Putamen (tissue), 1 donor: ENCODE data around the gene SCGB1A1.
"Not testable (repeated sequence)": the region's sequence is repeated elsewhere in the genome, so short reads cannot be mapped to it uniquely, and the experiment has no call there.

Source experiments
- DNase-seq: peaks from one replicate; pipeline ENCODE4 v3.0.0-alpha.2; 2016; ENCODE audit warnings: low spot score

SCGB1A1 gene

DNA sequence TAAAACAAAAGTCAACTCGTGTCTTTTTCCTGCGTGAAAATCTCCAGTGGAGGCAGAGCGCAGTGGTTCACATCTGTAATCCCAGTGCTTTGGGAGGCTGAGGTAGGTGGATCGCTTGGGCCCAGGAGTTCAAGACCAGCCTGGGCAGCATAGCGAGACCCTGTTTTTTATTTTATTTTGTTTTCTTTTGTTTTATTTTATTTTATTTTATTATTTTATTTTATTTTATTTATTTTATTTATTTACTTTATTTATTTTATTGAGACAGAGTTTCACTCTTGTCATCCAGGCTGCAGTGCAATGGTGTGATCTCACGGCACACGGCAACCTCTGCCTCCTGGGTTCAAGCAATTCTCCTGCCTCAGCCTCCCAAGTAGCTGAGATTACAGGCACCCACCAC is 31.1 kb downstream of the SCGB1A1 start:
- not testable (repeated sequence) for DNase-seq

DNA sequence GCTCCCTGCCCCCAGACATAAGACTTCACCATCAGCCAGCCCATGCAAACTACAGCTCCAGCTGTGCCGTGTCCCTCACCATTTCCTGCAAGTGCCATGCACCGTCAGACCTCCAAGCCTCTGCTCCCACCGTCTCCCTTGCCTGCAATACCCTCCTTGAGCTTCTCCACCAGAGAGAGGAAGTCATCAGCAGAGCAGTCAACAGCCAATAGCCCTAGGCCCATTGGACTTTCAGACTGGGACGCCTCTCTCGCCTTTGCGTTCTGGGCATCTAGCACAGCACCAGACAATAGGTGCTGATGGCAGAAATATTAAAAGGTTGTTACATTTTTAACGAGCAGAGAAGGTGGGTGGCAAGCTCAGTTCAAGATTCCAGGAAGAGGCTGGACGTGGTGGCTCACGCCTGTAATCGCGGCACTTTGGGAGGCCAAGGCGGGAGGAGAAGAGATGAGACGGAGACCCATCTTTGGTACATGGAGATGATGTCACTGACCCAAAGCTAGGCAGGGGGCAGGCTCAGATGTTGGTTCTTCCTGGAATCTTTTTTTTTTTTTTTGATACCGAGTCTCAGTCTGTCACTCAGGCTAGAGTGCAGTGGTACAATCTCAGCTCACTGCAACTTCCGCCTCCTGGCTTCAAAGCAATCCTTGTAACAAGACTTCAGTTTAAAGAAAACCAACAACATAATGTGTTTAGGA is 31.9 kb downstream of the SCGB1A1 start:
- DNase-seq: no peak

DNA sequence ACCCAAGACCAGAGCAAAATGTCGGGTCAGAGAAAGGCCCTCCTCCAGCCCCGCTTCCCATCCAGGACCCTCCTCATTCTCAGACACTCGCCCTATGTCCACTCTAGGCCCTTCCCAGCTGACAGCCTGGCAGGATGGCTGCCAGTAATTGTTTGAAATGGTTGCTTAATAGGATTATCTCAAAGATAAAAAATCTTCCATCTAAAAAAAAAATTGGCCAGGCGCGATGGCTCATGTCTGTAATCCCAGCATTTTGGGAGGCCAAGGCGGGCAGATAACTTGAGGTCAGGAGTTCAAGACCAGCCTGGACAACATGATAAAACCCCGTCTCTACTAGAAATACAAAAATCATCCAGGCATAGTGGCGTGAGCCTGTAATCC is 32.4 kb downstream of the SCGB1A1 start:
- DNase-seq: no peak

DNA sequence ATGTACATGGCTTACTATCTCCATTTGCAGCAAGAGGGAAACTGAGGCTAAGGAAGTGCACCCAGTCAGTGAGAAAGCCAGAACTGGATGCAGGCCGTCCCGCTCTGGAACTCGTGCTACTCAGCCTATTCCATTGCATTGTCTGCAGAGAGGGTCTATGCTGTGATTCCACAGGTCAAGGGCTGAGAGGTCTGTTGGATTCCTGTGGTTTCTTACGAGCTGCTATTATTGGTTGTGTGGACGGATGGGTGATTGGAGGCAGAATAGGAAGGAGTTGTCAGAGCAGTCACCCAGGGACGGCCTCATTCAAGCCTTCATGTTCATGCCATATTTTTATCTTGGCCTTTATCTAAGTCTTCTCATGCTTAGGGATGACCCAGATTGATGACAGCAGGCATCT is 33.4 kb downstream of the SCGB1A1 start:
- DNase-seq: no peak

DNA sequence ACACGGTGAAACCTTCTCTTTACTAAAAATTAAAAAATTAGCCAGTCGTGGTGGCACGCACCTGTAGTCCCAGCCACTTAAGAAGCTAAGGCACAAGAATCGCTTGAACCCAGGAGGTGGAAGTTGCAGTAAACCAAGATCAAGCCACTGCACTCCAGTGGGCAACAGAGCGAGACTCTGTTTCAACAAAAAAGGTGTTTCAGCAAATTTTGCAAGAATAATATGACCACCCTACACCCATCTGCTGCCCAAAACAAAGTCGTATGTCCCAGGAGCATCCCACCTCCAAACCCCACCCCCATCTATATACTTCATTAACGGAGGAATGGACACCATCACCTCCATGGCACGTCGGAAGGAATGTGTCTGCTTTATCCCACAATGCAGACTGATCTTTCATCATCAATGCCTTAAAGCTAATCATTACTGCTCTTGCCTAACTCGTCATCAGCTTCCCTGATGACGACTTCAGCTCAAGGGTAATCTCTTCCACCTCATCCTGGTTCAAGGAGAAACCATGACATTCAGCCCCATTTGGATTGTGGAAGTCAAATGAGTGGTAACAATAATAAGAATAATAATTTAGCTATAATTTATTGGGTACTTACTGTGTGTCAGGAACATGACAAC is 34.1 kb downstream of the SCGB1A1 start:
- DNase-seq: no peak

DNA sequence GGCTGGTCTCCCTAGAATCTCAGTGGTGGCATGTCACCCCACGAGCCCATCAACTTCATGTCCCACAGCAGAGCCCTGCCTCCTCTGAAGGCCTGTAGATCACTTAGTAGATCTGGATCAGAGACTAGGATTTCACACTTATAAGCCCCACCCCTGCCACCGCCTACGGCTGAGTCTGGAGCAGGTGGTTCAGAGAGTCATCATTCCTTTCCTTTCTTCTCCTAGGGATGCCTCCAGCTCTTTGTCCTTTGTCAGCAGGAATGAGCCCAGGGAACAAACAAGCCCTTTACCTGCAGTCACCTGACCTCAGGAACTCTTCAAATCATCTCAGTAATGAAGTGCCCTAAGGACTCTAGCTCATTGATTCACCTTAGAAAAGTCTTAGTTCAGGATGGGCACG is 37.8 kb downstream of the SCGB1A1 start:
- DNase-seq: no peak

DNA sequence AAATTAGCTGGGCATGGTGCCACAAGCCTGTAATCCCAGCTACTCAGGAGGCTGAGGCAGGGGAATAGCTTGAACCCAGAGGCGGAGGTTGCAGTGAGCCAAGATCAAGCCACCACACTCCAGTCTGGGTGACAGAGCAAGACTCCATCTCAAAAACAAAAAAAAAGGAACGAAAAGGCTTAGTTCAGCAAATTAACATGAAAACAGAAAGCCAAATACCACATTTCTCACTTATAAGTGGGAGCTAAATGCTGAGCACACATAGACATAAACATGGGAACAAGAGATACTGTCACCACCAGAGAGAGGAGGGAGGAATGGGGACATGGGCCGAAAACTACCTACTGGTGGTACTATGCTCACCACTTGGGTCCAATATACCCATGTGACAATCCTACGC is 38.6 kb downstream of the SCGB1A1 start:
- no peak for DNase-seq

DNA sequence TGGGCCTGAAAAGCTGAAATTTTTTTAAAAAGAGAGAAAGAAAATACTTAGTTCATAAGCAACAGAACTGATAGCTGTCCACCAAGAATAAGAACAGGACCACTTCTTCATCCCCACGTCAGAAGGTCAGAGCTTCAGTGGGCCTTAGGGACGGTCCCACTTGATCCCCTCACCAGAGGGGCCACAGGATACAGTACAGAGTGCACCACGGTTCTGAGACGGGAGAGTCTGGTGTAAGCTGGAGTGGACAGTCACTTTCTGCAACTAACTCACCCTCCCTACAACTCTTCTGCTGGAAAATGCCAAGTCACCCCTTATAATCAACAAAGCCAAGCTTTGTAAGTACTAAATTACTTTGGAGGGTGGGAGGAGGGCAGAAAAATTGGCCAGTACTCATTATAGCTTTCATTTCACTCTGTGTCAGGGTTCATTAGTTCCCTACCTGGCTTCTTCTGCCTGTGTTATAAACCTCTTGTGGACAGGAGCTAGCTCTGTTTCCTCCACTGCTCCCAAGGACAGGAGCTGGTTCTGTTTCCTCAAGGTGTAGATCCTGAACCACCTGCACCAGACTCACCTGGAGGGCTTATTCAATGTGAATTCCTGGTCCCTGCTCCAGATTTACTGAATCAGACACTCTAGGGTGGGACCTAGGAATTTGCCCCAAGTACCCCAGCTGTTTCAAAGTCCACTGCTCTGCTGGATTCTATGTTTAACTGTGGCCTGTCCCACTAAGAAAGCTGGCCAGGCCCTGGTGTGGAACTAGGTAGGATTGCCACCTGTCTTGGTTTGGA is 39.6 kb downstream of the SCGB1A1 start:
- DNase-seq: no peak

DNA sequence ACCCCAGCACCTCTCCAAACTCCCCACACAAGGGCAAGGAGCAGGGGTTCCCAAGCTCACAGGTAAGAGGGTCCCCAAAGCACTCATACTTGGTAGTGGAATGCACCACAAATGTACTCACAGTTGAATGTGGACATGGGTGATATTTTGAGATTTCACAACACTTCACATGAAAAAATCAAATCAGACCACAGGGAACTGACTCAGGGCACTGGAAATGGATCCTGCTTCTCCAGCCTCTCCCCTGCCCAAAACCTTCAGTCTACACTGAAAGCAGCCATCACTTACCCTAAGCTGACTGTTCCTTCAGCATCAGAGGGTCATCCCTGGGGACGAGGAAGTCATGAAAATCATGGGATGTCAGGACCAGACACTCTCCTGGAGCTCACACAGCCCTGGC is 40.2 kb downstream of the SCGB1A1 start:
- no peak for DNase-seq

DNA sequence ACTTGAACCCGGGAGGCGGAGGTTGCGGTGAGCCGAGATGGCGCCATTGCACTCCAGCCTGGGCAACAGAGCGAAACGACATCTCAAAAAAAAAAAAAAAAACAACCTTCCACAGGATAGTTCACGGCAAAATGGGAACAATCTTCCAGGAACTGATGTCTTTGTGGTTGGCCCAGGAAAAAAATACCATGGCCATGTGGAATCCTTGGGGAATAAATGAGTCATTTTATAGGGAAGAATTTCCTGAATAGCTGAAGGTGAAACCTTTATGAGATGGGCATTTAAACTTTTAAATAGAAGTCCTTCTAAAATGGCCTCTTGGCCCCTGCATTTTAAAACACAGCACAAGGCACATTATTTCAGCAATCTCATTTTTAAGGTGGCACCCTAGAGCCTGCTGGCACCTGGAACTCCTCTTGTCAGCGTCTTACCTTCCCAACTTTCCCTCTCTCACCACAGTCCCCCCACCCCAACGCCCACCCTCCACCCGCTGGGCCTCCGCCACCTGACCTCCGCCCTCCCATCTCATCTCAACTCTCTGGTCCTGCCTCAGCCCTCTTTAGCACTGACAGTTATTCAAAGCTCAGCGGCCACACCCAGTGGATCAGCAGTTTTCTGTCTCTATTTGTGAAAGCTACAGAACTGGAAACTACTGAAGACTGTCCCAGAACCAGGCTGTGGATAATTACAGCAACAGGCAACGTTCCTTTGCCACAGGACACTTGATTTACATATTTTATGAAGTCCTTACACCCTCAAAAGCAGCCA is 43.1 kb downstream of the SCGB1A1 start:
- DNase-seq: no peak

DNA sequence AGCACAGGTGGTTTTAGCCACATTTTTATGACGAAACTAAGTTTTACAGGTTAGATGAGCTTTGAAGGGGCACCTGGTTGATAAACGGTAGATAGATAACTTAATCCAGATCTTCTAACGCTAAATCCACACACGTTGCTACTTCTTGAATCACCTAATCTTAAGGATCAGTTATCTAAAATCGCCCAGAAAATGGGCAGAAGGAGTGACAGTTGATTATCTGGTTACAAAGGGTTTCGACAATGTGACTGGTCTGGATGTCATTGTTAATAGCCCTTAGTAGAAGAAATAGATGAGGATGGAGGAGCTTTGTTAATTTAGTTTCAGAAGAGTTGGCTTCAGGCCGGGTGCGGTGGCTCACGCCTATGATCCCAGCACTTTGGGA is 43.7 kb downstream of the SCGB1A1 start:
- no peak for DNase-seq

DNA sequence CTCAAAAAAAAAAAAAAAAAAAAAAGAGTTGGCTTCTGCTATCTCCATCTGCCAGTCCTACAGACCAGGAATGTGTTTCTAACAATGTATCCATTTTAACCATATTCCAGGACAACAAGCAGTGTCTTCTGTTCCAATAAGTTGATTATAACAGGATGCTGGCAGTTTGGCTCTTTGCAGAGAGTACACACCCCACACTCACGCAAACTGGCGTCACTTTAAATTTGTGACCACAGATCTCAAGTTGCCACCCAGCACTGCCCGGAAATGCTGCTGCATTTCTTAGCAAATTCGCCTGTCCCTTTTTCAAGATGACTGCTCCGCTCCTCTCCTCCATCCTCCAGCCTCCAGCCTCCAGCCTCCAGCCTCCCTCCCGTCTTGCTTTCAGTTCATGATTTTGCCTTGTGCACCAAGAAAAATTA is 44.3 kb downstream of the SCGB1A1 start:
- no peak for DNase-seq

DNA sequence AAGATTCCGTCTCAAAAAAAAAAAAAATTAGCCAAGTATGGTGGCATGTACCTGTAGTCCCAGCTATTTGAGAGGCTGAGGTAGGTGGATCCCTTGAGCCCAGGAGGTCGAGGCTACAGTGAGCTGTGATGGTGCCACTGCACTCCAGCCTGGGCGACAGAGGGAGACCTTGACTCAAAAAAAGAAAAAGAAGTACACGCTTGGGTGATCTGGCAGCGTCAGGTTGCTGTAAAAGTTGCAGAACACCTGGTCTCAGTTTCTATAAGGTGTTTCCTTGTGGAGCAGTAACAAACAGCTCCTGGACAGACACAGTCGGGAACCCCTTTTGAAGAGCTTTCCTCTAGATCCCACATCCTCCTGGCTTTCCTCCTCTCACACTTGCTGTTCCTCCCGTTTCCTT is 45.8 kb downstream of the SCGB1A1 start:
- no peak for DNase-seq

DNA sequence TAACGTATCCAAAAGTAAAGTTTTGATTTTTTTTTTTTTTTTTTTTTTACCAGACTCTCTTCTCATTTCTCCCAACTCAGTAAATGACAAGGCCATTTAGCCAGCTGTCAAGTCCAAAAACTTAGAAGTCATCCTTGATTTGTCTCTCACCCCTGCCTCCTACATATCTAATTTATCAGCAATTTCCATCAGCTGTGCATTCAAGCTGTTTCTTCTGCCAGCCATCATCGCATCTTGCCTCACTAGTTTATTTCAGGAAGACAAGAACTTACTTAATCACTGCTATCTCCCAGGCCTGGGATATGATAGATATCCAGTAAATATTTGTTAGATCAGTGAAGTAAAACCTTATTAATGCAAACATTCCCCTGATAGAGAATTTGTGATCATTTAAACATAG is 47.6 kb downstream of the SCGB1A1 start:
- DNase-seq: no peak

DNA sequence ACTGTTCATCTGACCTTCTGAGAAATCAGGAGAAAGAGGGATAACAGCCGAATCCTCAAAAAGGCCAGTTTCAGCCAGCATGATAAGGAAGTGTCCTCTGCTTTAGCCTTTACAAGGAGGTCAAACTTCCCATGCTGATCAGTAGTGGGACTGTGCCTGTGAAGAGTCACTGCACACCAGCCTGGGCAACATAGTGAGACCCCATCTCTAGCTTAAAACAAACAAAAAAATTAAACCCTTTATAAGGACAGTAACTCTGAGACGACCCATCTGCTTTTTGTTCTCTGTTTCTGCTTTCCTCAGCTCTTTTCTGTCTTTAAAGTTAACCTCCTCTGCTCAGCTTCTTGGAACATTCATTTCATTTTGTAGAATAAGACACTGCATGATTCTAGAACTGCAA is 49.7 kb downstream of the SCGB1A1 start:
- DNase-seq: no peak

DNA sequence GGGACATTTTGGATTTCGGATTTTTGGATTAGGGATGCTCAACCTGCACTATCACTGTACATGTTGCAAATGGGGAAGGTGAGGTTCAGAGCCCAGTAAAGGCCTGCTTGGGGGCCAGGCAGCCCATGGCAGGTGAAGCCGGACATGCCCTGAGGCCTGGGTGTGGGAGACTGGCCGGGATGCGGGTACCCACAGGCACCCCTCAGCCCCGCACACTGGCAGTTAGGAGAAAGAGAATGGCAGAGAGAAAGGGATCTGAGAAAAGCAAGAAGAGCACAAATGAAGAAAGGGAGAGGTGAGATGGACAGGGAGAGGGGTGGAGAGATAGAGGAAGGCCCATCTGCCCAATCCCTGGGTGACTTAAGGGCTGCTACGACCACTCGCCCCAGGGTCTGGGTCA is 52.8 kb downstream of the SCGB1A1 start:
- DNase-seq: no peak

DNA sequence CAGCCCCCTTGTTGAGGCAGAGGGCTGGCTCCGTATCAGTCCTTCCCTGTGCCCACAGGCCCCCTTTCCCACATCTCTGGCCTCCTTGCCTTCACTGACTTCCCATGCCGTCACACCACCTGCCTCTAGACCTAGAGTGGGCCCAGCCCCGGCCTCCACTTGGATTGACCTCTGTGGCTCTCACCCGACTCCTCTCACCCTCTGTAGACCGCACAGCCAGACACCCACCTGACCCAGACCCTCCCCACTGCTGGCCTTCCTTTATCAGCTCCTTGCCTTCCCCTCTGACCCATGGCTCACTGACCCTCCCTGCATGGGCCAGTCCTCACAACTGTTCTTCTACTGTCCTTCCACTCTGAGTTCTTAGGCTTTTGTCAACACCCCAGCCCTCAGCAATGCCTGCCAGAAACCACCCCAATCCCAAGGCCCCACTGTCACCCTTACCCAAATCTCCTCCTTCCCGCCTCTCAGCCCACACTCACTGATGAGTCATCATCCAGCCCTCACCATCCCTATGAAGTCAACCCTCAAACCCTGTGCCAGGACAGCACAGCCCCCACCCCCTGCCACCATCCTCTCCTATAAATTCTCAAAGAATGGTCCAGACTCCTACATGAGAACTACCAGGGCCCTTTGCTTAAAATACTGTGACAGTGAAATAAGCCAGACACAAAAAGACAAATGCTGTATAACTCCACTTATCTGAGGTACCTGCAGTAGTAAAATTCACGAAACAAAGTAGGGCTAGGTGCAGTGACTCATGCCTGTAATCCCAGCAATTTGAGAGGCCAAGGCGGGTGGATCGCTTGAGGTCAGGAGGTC is 53.4 kb downstream of the SCGB1A1 start:
- DNase-seq: no peak
